Adrenal gland (tissue), 5 donors: ENCODE results near the gene CCDC158.

Experiments
- POLR2A ChIP-seq, 2 donors: fragments of 450-650 bp; IDR thresholded peaks; one replicate each; pipeline ENCODE4 v1.6.1; 2017; ENCODE audit warnings: antibody characterized with exemption in 2 of 2, mild to moderate bottlenecking in 2 of 2, moderate library complexity in 1 of 2
- TF ChIP-seq, protein P1 (sequence below), 6 experiments: fragments of 450-650 bp in 4 of 6; fragments of 200-600 bp in 2 of 6; sonication (generic) in 1 of 6; IDR thresholded peaks; 1 replicate in 5 of 6; 2 replicates in 1 of 6; pipeline versions ENCODE4 v1.5.1 to v1.8.0; 2016 to 2021; ENCODE audit warnings: antibody characterized with exemption in 6 of 6, mild to moderate bottlenecking in 2 of 6, moderate library complexity in 1 of 6
- donor health status: DM: no; HTN: no; CAD: no.

DNA sequence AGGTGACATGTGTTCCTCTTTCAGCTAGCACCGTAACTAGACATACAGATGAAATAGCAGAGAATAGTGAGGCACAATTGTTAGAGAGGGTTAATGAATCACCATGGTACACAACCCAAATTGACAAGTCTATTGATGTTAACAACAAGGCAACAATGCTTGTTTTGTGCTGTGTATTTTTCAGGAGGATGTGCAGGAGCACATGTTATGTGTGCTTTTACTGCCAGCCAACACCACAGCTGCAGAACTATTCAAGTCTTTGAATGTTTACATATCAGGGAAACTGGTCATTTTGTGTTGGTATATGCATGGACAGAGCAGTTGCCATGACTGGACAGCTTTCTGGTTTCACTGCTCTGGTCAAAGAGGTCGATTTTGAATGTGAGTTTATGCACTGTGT, 81.6 kb downstream of the CCDC158 start:
- TF ChIP-seq POLR2A (IDR thresholded peaks at IDR 0.05) = no peak
- TF ChIP-seq, protein P1, sequence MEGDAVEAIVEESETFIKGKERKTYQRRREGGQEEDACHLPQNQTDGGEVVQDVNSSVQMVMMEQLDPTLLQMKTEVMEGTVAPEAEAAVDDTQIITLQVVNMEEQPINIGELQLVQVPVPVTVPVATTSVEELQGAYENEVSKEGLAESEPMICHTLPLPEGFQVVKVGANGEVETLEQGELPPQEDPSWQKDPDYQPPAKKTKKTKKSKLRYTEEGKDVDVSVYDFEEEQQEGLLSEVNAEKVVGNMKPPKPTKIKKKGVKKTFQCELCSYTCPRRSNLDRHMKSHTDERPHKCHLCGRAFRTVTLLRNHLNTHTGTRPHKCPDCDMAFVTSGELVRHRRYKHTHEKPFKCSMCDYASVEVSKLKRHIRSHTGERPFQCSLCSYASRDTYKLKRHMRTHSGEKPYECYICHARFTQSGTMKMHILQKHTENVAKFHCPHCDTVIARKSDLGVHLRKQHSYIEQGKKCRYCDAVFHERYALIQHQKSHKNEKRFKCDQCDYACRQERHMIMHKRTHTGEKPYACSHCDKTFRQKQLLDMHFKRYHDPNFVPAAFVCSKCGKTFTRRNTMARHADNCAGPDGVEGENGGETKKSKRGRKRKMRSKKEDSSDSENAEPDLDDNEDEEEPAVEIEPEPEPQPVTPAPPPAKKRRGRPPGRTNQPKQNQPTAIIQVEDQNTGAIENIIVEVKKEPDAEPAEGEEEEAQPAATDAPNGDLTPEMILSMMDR (IDR thresholded peaks at IDR 0.05) = no peak
